AML-193 (cell line): Measurements from ENCODE around the gene FOXN1.

ENCODE experiments used
- DNase-seq, 2 experiments: peaks; one replicate each; lab custom pipeline; 2025; lab: John Stamatoyannopoulos, UW

Gene FOXN1

GRCh38 chr17:28524476-28525424 lies 18.6 kb downstream of the FOXN1 start:
- DNase-seq, result no peak

- no peak for DNase-seq
These were observed 20.2 kb downstream of the FOXN1 start for GRCh38 chr17:28526381-28526780.

GRCh38 chr17:28527181-28527681 lies 21.1 kb downstream of the FOXN1 start:
- DNase-seq, result no peak

- no peak for DNase-seq
These were observed 21.7 kb downstream of the FOXN1 start for GRCh38 chr17:28527859-28528258.

- DNase-seq, result no peak
These were observed 22.3 kb downstream of the FOXN1 start for GRCh38 chr17:28528327-28529012.

GRCh38 chr17:28529013-28529400 lies 22.9 kb downstream of the FOXN1 start:
- no peak for DNase-seq

- no peak for DNase-seq
These were observed 24.1 kb downstream of the FOXN1 start for GRCh38 chr17:28530250-28530649.

- no peak for DNase-seq
These were observed 24.8 kb downstream of the FOXN1 start for GRCh38 chr17:28530926-28531325.

GRCh38 chr17:28532050-28532960 lies 26.2 kb downstream of the FOXN1 start:
- no peak for DNase-seq

- no peak for DNase-seq
These were observed 27.1 kb downstream of the FOXN1 start for GRCh38 chr17:28533091-28533807.

- DNase-seq, result no peak
These were observed 28.7 kb downstream of the FOXN1 start for GRCh38 chr17:28534740-28535375.

- no peak for DNase-seq
These were observed 30.5 kb downstream of the FOXN1 start for GRCh38 chr17:28536532-28537218.

GRCh38 chr17:28537219-28537610 lies 31.1 kb downstream of the FOXN1 start:
- no peak for DNase-seq

GRCh38 chr17:28538296-28538895 lies 32.2 kb downstream of the FOXN1 start:
- no peak for DNase-seq

- no peak for DNase-seq
These were observed 34.1 kb downstream of the FOXN1 start for GRCh38 chr17:28540231-28540630.

GRCh38 chr17:28541439-28541838 lies 35.3 kb downstream of the FOXN1 start:
- DNase-seq, result no peak

- no peak for DNase-seq
These were observed 38.4 kb downstream of the FOXN1 start for GRCh38 chr17:28544402-28545140.

- no peak for DNase-seq
These were observed 39.0 kb downstream of the FOXN1 start for GRCh38 chr17:28545141-28545503.

GRCh38 chr17:28545787-28546415 lies 39.8 kb downstream of the FOXN1 start:
- DNase-seq, result no peak
